GM19193 (cell line): ENCODE results near the gene SSTR1.

Source experiments
- POLR2A ChIP-seq: IDR thresholded peaks from 4 replicates; pipeline ENCODE4 v1.6.1; 2011; ENCODE audit not compliant: insufficient read depth, insufficient read length; ENCODE audit errors: extremely low read depth

Gene SSTR1

GRCh38 chr14:38207736-38208617, at the start of gene SSTR1:
TSS of gene SSTR1 (plus strand) at chr14:38207904. CDS start at chr14:38209390, 1,486 bp downstream.
- no peak for TF ChIP-seq POLR2A

- TF ChIP-seq POLR2A = no peak
These were observed 49.2 kb upstream of the SSTR1 start for GRCh38 chr14:38158468-38158867.

DNA sequence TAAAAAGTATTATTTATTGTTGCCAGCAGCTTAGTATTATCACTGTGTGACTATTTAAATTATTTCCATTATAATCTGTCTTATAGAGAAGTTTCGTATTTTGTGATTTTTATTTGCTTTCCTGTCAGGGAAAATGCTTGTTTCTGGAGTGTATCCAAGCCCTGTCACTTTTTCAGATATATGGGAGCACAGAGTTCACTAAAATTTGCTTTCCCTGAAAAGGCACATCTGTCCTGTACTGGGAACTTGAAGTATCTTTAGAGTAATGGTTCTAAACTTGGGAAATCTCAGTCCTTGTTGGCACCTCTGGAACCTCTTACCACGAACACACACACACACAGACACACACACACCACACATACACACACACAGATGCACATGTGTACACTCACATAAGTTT, 39.3 kb upstream of the SSTR1 start:
- TF ChIP-seq POLR2A = no peak

- TF ChIP-seq POLR2A = no peak
These were observed 36.5 kb upstream of the SSTR1 start for GRCh38 chr14:38171197-38171596.

DNA sequence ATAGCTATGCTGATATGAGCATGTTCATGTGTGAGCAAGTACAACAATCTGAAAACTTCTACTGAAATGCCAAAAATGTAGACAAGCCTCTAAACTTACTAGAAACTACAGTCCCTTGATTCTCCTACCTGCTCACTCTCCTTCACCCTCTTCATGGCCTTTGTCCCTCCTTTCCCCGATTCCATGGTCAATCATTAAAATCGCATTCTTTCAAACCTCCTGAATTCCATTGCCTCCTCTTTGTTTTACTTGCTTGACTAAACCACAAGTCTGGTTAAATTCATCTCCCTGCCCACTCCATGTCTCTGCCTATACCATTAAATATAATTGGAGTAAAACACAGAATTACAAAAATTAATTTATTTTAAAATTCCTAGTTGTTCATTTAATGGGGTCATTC, 33.0 kb upstream of the SSTR1 start:
- TF ChIP-seq POLR2A = no peak

GRCh38 chr14:38175658-38176057, 32.0 kb upstream of the SSTR1 start:
- no peak for TF ChIP-seq POLR2A

GRCh38 chr14:38176379-38176778, 31.3 kb upstream of the SSTR1 start:
- TF ChIP-seq POLR2A = no peak

DNA sequence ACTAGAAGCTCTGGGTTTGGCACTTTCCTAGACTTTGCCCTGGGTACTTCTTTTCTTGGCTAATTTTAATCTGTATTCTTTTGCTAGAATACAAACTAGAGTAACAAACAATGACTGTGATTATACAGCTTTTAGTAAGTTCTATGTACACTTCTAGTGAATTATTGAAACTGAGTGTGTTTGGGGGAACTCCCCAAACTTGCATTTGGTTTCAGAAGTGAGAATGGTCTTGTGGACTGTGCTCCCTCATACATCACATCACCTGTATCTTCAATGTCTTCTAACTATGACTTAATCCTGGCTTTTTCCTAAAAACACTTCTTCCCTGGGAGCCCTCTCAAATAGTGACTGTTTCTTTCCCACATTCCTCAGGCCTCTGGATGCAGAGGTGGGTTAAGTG, 23.6 kb upstream of the SSTR1 start:
- no peak for TF ChIP-seq POLR2A

- no peak for TF ChIP-seq POLR2A
These were observed 22.0 kb upstream of the SSTR1 start for GRCh38 chr14:38185671-38186070.

- TF ChIP-seq POLR2A = no peak
These were observed 21.5 kb upstream of the SSTR1 start for GRCh38 chr14:38186216-38186615.

DNA sequence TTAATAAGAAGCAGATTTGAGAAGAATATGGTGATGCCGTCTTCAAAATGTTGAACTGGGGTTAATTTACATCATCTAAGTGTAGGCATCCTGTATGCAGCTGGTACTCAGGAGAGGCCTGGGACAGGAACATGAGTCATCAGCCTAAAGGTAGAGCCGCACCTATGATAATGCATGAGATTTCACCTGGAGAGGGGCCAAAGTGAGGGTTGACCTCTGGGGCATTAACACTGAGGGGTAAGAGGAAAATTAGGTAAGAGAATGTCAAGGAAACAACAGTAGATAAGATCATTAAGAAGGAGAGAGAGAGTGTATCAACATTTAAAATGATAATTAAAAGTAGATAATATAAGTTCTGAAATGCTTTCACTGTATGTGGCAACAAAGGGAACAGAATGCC, 20.2 kb upstream of the SSTR1 start:
- TF ChIP-seq POLR2A = no peak

DNA sequence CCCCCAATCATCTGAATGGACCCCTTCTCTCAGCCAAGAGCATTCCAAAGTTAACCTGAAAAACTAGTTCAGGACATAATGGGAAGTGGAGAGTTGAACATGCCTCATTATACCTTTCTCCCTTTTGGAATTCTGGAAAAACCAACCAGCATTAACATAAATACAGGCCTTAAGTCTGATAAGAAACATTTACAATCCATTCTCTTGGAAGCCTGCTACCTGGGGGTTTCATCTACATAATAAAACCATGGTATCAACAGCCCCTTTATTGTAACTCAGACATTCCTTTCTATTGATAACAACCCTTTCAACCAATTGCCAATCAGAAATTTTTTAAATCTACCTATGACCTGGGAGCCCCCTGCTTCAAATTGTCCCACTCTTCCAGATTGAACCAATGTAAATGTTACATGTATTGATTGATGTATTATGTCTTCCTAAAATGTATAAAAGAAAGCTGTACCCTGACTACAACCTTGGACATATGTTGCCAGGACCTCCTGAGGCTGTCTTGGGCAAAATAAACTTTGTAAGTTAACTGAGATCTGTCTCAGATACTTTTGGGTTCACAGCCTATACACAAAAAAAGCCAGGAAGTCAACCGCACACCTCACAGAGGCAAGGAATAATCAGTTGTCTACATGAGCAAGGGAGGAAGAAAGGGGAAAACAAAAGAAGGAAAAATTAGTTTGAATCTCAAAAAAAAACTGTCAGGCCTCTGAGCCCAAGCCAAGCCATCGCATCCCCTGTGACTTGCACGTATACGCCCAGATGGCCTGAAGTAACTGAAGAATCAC, 17.6 kb upstream of the SSTR1 start:
- no peak for TF ChIP-seq POLR2A

GRCh38 chr14:38197001-38197783, 10.5 kb upstream of the SSTR1 start:
- no peak for TF ChIP-seq POLR2A

DNA sequence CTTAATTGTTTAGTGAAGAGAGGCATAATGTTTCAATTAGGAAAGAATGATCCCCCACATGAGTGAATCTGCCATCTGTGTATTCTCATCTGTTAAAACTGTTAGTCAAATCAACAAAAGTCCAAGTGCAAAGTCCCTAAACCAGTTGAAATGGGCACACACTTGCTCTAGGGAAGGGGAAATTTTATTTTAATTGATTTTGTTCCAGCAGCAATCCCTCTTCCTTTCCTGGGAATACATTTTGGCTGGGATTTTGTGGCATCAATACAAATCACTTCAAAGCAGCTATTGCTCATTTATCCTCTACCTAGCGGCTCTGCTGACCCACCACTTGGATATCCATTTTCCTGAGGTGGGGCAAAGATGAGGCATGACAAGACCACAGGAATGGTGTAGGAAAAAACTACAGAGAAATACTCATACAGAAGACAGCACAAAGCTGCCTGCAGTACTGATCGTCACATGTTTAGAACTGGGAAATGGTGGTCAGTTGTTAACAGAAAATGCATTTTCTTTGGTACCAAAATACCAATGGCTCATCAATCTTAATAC, 9.8 kb upstream of the SSTR1 start:
- no peak for TF ChIP-seq POLR2A

GRCh38 chr14:38198425-38198824, 9.3 kb upstream of the SSTR1 start:
- no peak for TF ChIP-seq POLR2A
